ENCODE results near the gene MYO1B.

Gene MYO1B

GRCh38 chr2:191394043-191394442 lies 148.8 kb downstream of the MYO1B start:
- Mint-ChIP-seq H3K4me1 (ENCODE audit: low read depth) (peaks cover 3% of the 10 kb centered on the region), H3K36me3 (ENCODE audit: low read depth) (no peaks in the 10 kb centered on the region), H3K27ac (no peak overlapping the region), H3K9me3 (no peaks in the 10 kb centered on the region), H3K27me3 (ENCODE audit: low read depth) (no peaks in the 10 kb centered on the region), H3K4me3 (no peak overlapping the region)
- no peak for DNase-seq (ENCODE audit: low spot score)

- no peaks in the 10 kb centered on the region for H3K4me1 Mint-ChIP-seq (ENCODE audit: low read depth)
- H3K4me3 Mint-ChIP-seq, result no peak overlapping the region
- no peaks in the 10 kb centered on the region for H3K27me3 Mint-ChIP-seq (ENCODE audit: low read depth)
- no peaks in the 10 kb centered on the region for H3K9me3 Mint-ChIP-seq
- no peaks in the 10 kb centered on the region for H3K36me3 Mint-ChIP-seq (ENCODE audit: low read depth)
- H3K27ac Mint-ChIP-seq, result no peak overlapping the region
- no peak for DNase-seq (ENCODE audit: low spot score)
These were observed 151.6 kb downstream of the MYO1B start for GRCh38 chr2:191396794-191397193.

- DNase-seq (ENCODE audit: low spot score), result no peak
- Mint-ChIP-seq H3K36me3 (ENCODE audit: low read depth) (no peaks in the 10 kb centered on the region), H3K27me3 (ENCODE audit: low read depth) (no peaks in the 10 kb centered on the region), H3K4me1 (ENCODE audit: low read depth) (peaks cover 4% of the 10 kb centered on the region), H3K9me3 (no peaks in the 10 kb centered on the region), H3K4me3 (no peak overlapping the region), H3K27ac (no peak overlapping the region)
These were observed 154.4 kb downstream of the MYO1B start for GRCh38 chr2:191399601-191400000.

- Mint-ChIP-seq H3K4me1 (ENCODE audit: low read depth) (peaks cover 15% of the 10 kb centered on the region), H3K36me3 (ENCODE audit: low read depth) (no peaks in the 10 kb centered on the region), H3K9me3 (no peaks in the 10 kb centered on the region), H3K27me3 (ENCODE audit: low read depth) (no peaks in the 10 kb centered on the region), H3K4me3 (no peak overlapping the region), H3K27ac (no peak overlapping the region)
- no peak for DNase-seq (ENCODE audit: low spot score)
These were observed 156.1 kb downstream of the MYO1B start for GRCh38 chr2:191401287-191401686.

GRCh38 chr2:191402966-191403565 lies 157.9 kb downstream of the MYO1B start:
- DNase-seq (ENCODE audit: low spot score), result no peak
- Mint-ChIP-seq H3K4me3 (no peak overlapping the region), H3K4me1 (ENCODE audit: low read depth) (peaks cover 18% of the 10 kb centered on the region), H3K36me3 (ENCODE audit: low read depth) (no peaks in the 10 kb centered on the region), H3K9me3 (no peaks in the 10 kb centered on the region), H3K27ac (no peak overlapping the region), H3K27me3 (ENCODE audit: low read depth) (no peaks in the 10 kb centered on the region)

GRCh38 chr2:191404568-191404991 lies 159.4 kb downstream of the MYO1B start:
- H3K9me3 Mint-ChIP-seq, result no peaks in the 10 kb centered on the region
- H3K4me1 Mint-ChIP-seq (ENCODE audit: low read depth), result peaks cover 18% of the 10 kb centered on the region
- H3K27me3 Mint-ChIP-seq (ENCODE audit: low read depth), result no peaks in the 10 kb centered on the region
- no peaks in the 10 kb centered on the region for H3K36me3 Mint-ChIP-seq (ENCODE audit: low read depth)
- peak overlapping the region; percentile 5 for H3K4me3 Mint-ChIP-seq
- DNase-seq (ENCODE audit: low spot score), result no peak
- H3K27ac Mint-ChIP-seq, result peak overlapping the region; percentile 73

GRCh38 chr2:191405546-191405945 lies 160.3 kb downstream of the MYO1B start:
- Mint-ChIP-seq H3K27ac (no peak overlapping the region), H3K4me1 (ENCODE audit: low read depth) (peaks cover 18% of the 10 kb centered on the region), H3K4me3 (no peak overlapping the region), H3K27me3 (ENCODE audit: low read depth) (no peaks in the 10 kb centered on the region), H3K36me3 (ENCODE audit: low read depth) (no peaks in the 10 kb centered on the region), H3K9me3 (no peaks in the 10 kb centered on the region)
- no peak for DNase-seq (ENCODE audit: low spot score)

GRCh38 chr2:191410646-191411436 lies 165.6 kb downstream of the MYO1B start:
- H3K27me3 Mint-ChIP-seq (ENCODE audit: low read depth), result no peaks in the 10 kb centered on the region

GRCh38 chr2:191411472-191411871 lies 166.3 kb downstream of the MYO1B start:
- H3K9me3 Mint-ChIP-seq, result no peaks in the 10 kb centered on the region
- no peak for DNase-seq (ENCODE audit: low spot score)
- no peaks in the 10 kb centered on the region for H3K27me3 Mint-ChIP-seq (ENCODE audit: low read depth)

More at GRCh38 chr2:191410646-191411436, 165.6 kb downstream of the MYO1B start:
- H3K9me3 Mint-ChIP-seq, result no peaks in the 10 kb centered on the region
- no peak overlapping the region for H3K27ac Mint-ChIP-seq
- DNase-seq (ENCODE audit: low spot score), result no peak
- no peaks in the 10 kb centered on the region for H3K36me3 Mint-ChIP-seq (ENCODE audit: low read depth)
- H3K4me3 Mint-ChIP-seq, result no peak overlapping the region
- H3K4me1 Mint-ChIP-seq (ENCODE audit: low read depth), result peaks cover 12% of the 10 kb centered on the region

GRCh38 chr2:191412353-191412752 lies 167.1 kb downstream of the MYO1B start:
- peaks cover 8% of the 10 kb centered on the region for H3K4me1 Mint-ChIP-seq (ENCODE audit: low read depth)

More at GRCh38 chr2:191411472-191411871, 166.3 kb downstream of the MYO1B start:
- H3K4me1 Mint-ChIP-seq (ENCODE audit: low read depth), result peaks cover 9% of the 10 kb centered on the region
- H3K36me3 Mint-ChIP-seq (ENCODE audit: low read depth), result no peaks in the 10 kb centered on the region
- H3K4me3 Mint-ChIP-seq, result no peak overlapping the region
- H3K27ac Mint-ChIP-seq, result no peak overlapping the region

GRCh38 chr2:191415101-191415500 lies 169.9 kb downstream of the MYO1B start:
- H3K36me3 Mint-ChIP-seq (ENCODE audit: low read depth), result no peaks in the 10 kb centered on the region
- no peak overlapping the region for H3K27ac Mint-ChIP-seq
- DNase-seq (ENCODE audit: low spot score), result no peak
- no peaks in the 10 kb centered on the region for H3K27me3 Mint-ChIP-seq (ENCODE audit: low read depth)
- H3K4me3 Mint-ChIP-seq, result no peak overlapping the region
- H3K4me1 Mint-ChIP-seq (ENCODE audit: low read depth), result peaks cover 8% of the 10 kb centered on the region
- H3K9me3 Mint-ChIP-seq, result no peaks in the 10 kb centered on the region

More at GRCh38 chr2:191412353-191412752, 167.1 kb downstream of the MYO1B start:
- H3K4me3 Mint-ChIP-seq, result no peak overlapping the region
- H3K27me3 Mint-ChIP-seq (ENCODE audit: low read depth), result no peaks in the 10 kb centered on the region
- no peak overlapping the region for H3K27ac Mint-ChIP-seq
- no peaks in the 10 kb centered on the region for H3K9me3 Mint-ChIP-seq
- DNase-seq (ENCODE audit: low spot score), result no peak
- no peaks in the 10 kb centered on the region for H3K36me3 Mint-ChIP-seq (ENCODE audit: low read depth)

GRCh38 chr2:191415858-191416257 lies 170.7 kb downstream of the MYO1B start:
- Mint-ChIP-seq H3K36me3 (ENCODE audit: low read depth) (no peaks in the 10 kb centered on the region), H3K4me1 (ENCODE audit: low read depth) (peaks cover 8% of the 10 kb centered on the region), H3K4me3 (no peak overlapping the region), H3K9me3 (no peaks in the 10 kb centered on the region), H3K27ac (no peak overlapping the region), H3K27me3 (ENCODE audit: low read depth) (no peaks in the 10 kb centered on the region)
- no peak for DNase-seq (ENCODE audit: low spot score)

GRCh38 chr2:191417746-191418145 lies 172.5 kb downstream of the MYO1B start:
- Mint-ChIP-seq H3K4me1 (ENCODE audit: low read depth) (peaks cover 7% of the 10 kb centered on the region), H3K4me3 (no peak overlapping the region), H3K27ac (no peak overlapping the region), H3K9me3 (no peaks in the 10 kb centered on the region), H3K27me3 (ENCODE audit: low read depth) (no peaks in the 10 kb centered on the region), H3K36me3 (ENCODE audit: low read depth) (no peaks in the 10 kb centered on the region)
- DNase-seq (ENCODE audit: low spot score), result no peak

- Mint-ChIP-seq H3K4me1 (ENCODE audit: low read depth) (no peaks in the 10 kb centered on the region), H3K36me3 (ENCODE audit: low read depth) (no peaks in the 10 kb centered on the region)
These were observed 176.7 kb downstream of the MYO1B start for GRCh38 chr2:191421950-191422349.

More at GRCh38 chr2:191421950-191422349, 176.7 kb downstream of the MYO1B start:
- DNase-seq (ENCODE audit: low spot score), result no peak
- no peaks in the 10 kb centered on the region for H3K9me3 Mint-ChIP-seq
- no peak overlapping the region for H3K4me3 Mint-ChIP-seq
- H3K27ac Mint-ChIP-seq, result no peak overlapping the region
- no peaks in the 10 kb centered on the region for H3K27me3 Mint-ChIP-seq (ENCODE audit: low read depth)
